Activated effector memory CD4-positive, alpha-beta T cell treated with Interleukin-2 at 50 U/mL for 16 hours (primary cell): ENCODE data around the gene MBNL2.

Experiments
- DNase-seq: peaks from one replicate; pipeline ENCODE4 v3.0.0-alpha.2; 2020

The MBNL2 gene

DNA sequence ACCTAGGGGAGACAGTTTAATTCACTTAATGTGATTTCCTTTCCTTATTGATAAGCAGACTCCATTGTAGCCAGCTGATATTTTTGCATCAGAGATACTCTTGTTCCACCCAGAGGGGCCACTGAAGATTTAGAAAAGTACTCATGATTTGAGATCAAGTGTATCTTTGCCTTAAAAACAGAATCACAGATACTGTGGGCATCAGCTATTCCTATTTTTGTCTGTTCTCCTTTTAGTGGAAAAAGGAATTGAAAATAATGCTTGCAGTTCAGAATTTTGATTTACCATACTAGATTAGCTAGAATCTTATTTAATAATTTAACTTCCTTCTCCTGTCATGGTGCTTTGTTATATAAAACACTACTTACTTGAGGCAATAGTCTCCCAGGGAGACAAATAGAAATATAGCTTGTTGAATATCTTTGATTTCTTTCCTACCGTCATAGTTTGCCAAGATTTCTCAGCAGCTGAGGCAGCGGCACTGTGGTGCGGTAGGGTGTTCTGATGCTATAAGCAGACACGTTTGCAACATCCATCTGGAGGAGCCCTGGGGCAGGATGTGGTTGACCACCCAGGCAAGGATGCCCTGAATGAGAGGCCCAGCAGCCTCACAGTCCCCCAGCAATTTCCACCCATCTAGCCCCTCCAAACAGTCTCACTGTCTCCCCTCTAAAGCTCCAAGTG lies 164.8 kb downstream of the MBNL2 start:
- DNase-seq = no peak

- DNase-seq = no peak
Observed at GRCh38 chr13:97387485-97387839, 165.3 kb downstream of the MBNL2 start.

DNA sequence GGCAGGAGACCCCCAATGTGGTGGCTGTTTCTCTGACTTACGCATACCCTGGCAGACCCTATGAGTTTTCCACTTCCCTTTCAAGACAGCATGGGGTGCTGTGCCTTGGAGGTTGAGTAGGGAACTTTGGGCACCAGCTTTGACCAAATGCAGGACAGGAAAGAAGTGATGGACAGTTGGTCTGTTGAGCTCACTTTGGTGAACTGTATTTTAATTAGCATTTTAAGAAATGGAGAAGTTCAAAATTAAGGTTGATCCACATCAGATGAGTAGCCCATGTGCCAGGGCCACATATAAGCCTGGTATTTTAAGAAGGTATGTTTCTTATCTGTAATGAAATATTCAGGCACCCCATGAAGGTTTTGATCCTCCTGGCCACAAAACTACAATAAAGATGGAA lies 165.8 kb downstream of the MBNL2 start:
- no peak for DNase-seq

DNA sequence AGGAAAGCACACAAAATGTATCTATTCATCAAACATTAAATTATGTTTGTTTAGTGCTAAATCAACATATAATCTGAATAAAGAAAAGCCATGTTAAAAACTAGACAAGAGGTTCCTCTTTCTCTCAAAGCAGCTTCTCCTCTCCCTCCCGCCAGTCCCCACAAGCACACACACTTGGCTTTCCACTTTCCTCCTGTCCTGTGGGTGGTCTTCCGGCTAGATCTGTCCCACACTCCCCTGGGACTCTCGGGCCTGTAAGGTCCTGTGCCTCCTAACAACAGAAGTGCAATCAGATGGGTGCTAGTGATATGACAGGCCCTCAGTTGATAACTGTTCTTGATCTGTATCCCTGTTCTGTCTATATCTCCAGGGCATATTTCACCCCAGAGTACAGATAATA lies 166.2 kb downstream of the MBNL2 start:
- DNase-seq = no peak

- no peak for DNase-seq
Observed at GRCh38 chr13:97390941-97391600, 168.9 kb downstream of the MBNL2 start.

- no peak for DNase-seq
Observed at GRCh38 chr13:97392020-97392419, 169.9 kb downstream of the MBNL2 start.

DNA sequence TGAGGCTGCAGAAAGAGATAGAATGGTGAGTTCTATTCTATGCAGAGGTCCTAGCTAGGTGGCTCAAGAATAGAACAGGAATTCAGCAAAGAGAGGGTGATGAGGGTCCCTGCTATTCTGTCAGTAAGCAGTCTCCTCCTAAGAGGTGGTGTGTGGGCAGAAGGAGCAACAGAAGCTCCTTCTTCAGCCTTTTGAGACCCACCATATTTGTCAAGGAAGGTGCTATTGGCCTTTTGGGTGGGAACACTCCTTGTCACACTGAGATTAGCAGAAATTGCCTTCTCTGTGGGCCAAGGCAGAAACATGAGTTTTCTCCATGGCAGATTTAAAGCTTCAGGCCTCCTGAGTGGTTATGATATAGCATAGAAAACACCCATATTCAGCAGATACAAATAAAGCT lies 172.4 kb downstream of the MBNL2 start:
- no peak for DNase-seq

GRCh38 chr13:97395447-97396136 lies 173.5 kb downstream of the MBNL2 start:
- DNase-seq = no peak

GRCh38 chr13:97397267-97397666 lies 175.1 kb downstream of the MBNL2 start:
- no peak for DNase-seq

- no peak for DNase-seq
Observed at GRCh38 chr13:97401421-97401820, 179.3 kb downstream of the MBNL2 start.

GRCh38 chr13:97403893-97404750 lies 182.0 kb downstream of the MBNL2 start:
- DNase-seq = no peak

DNA sequence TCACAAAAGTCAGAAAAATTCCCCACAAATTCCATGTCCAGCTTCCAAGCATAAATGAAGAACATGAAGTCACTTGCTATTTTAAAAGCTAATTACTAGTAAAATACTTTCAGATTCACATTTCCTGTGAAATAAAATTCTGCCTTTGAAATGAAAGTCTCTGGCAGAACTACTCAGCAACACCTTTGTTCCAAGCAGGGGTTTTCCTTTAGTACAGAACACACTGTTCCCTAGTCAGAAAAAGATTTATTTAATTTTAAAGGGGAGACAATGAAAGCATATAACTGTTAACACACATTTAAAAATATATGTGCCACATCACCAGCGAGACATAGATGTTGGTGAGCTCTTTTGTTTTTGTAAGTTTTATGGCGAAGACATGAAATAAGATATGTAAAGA lies 185.4 kb downstream of the MBNL2 start:
- no peak for DNase-seq

DNA sequence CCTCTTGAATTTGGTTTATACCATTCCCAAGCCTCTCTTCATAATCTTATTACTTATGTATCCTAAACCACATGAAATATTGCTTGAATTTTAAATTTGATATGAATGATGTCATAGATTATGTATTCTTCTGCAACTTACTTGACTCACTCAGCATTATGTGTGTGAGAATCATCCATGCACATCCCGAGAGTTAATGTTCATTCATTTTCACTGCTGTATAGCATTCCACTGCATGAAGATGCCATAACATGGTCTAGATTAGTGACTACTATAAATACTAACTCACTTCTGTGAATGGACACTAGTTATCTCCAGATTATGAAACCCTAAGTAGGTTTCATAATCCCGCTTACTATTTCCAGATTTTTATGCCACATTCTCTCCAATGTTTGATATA lies 186.8 kb downstream of the MBNL2 start:
- no peak for DNase-seq

DNA sequence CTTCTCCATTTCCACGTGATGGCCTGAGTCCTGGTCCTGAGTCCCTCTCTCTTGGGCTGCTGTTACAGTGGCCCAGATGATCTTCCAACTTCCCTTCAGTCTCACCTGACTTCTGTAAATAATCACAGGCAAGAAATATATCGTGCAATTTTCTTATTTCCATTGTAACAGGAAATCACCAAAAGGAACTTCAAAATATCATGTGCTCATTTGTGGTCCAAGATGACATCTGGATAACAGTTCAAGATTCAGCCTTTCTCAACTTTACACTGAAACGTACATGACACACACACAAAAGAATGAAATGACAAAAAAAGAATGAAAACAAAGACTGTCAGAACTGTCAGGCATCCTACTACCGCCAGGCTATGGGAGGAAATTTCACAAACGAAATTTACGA lies 189.9 kb downstream of the MBNL2 start:
- DNase-seq = no peak

- DNase-seq = no peak
Observed at GRCh38 chr13:97413694-97414093, 191.6 kb downstream of the MBNL2 start.

DNA sequence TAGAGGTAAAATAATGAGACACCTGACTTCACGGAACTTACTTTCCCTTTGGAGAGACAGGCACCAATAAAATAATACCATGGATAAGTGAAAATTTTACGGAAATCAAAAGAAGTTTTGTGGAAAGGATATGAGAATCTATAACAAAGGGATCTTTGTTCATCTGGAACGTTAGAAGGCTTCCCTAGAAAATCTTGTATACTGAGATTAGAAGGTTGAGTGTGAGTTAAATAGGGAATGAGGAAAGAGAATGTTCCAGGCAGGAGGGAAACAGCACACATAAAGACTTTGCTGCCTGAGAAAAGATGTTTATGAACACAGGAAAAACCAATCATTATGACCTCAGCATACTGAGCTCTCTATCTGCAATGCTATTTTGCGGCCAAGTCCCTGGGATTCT lies 192.3 kb downstream of the MBNL2 start:
- DNase-seq = no peak

DNA sequence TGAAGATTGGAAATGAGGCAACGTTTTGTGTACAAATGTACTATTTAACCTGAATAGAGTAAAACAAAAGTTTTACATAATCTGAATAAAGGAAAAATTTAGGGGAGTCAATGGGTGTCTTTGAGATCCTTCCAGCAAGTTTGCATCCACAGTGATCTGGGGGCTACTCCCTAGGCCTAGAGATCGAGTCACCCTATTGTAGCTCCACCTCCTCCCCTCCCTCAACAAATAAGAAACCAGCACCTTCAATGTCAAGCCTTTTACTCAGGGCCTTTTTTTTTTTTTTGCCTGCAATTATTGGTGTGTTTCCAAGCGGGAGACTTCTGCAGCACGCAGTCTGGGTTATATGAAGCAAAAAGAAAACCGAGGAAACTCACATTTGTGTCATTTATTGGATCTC lies 195.6 kb downstream of the MBNL2 start:
- DNase-seq = no peak

- DNase-seq = no peak
Observed at GRCh38 chr13:97422118-97423054, 200.3 kb downstream of the MBNL2 start.

DNA sequence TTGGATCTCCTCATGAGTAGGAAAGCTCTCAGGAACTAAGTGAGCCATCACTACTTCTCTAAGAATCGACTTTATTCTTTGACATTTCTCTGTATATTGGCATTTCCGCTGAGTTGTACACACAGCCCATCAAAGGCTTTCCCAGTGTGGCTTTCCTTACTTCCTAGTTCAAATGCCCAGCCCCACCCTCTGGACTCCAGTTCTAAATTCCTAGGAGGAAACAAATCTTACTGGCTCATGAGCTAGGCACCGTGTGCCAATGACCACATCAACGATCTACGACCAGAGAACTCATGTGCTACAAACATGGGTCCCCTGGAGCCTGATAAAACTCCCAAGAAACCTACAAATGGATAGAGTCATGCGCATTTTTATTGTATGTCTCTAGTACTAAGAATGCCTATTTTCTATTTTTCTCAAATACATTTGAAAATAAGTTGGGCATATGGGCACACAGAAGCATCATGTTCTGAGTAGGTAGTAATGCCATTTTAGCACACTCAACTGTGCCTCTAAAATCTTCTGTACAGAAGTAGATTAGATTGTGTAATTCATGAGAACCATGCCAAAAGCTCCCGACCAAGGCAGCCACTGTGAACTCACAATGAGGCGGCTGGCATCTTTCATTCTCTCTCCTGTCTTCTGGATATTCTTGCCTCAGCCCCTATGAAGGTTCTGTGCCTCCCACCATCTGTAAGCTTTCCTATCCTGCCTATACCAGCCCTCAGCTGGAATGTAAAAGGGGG lies 201.3 kb downstream of the MBNL2 start:
- DNase-seq = no peak

GRCh38 chr13:97425590-97425989 lies 203.5 kb downstream of the MBNL2 start:
- no peak for DNase-seq

DNA sequence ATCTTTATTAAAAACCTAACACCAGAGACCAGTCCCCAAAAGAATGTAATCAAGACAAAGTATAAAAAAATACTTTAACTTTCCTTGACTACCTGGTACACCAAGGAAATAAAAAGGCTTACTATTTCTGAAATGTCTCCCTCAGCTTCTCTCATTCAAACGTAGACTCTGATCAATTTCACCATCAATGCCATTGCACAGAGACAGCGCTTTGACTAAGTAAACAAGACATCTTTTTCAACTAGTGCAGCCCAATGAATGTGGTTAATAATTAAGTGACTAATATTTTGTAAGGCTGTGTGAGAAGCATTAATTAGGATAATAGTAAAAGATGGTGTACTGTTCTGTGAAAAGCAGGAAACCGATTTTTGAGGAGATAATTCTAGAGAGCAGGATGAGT lies 204.6 kb downstream of the MBNL2 start:
- no peak for DNase-seq

- DNase-seq = no peak
Observed at GRCh38 chr13:97429681-97430081, 207.5 kb downstream of the MBNL2 start.
